HL-60/S4 treated with phorbol 12-myristate 13-acetate at 8.2 ng/mL for 4 days and 3 days (cell line): Measurements from ENCODE around the gene FBXW5.

Experiments
- in situ Hi-C: fragments of 300-500 bp; cut with MboI; formaldehyde crosslinking; loops from 2 replicates; pipeline ENCODE4 v1.15.0; 2022; ENCODE audit warnings: low sequenced_read_pairs

FBXW5 gene

DNA sequence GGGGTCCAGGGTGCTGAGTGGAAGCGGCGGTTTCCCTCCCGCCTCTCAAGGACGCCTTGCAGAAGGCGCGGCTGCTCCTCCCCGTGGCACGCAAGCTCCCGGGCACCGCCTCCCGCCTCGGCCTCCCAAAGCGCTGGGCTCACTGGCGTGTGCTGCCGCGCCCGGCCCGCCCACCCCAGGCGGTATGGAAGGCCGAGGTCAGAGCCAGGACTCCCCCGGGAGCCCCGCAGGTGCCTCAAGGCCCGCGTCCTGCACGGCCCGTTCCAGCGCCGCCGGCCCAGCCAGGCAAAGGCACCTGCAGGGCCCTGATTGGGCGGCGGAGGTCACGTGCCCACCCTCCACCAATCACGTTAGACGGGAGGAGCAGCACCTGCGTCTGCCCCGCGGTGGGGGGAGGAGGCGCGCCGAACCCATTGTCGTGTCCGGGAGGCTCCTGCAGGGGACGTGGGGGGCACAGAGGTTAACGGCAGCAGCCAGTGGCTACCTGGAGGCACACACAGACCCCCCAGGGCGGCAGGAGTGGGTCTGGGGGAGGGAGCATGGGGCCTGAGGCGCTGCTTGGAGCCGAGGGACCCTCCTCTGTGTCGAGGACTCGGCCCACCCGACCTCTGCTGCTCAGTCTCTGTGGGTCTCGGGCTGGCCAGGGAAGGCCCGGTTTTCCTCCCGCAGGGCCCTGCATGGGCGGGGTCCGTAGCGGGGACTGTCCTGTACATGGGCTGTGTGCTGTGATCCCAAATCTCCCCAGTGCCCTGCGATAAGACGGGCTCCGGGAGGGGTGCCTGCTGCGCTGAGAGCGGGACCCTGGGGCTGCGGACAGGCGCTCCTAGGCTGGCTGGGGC, 5.5 kb upstream of the FBXW5 start:
- in situ Hi-C loops, result no loop called here

DNA sequence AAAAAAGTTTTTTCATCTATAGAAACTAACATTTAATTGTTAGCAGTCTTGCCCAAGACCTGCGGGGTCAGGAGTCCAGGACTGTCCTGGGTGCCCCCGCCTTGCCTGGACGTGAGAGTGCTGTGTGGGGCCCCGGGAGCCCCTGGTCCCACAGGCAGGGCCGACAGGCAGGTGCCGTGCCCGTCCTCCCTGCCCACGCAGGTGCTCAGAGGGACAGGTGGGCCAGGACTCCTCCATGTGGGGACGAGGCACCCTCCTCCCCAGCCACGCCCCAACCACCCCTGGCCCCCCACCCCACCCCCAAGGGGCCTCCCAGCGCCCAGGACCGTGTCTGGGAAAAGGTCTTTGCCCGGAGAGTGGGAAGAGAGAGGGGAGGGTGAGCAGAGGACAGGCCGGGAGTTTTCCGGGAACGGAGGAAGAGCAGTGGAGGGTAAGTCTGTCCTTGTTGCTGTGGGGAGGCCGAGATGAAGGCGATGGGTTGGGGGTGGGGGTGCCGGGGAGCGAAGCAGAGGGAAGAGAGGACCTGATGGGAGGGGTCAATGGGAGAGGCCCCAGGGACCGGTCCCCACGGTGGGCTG, 4.8 kb upstream of the FBXW5 start:
- in situ Hi-C loops, result no loop called here

DNA sequence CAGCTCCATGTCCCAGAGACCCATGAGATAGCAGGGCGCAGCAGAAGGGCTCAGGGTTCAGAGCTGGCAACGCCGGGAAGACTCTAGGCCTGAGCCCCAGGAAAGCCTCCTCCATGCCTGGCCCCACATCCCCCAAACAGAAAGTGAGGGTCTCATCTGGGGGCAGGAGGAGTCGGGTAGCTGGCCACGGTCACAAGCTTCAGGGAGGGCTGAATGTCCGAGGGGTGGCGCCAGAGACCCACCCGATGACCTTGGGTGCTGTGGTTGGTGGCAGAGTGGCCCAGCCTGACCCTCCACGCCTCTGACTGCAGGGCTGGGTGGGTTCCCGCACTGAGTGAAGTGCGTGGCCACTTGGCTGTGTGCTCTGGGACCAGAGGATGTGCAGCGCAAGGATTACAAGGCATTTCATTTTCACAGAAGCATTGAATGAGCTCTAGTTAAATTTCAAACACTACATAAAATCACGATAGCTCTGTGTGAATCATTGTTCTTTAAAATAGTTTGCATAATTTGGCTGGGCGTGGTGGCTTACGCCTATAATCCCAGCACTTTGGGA, 3.5 kb upstream of the FBXW5 start:
- in situ Hi-C loops, result no loop called here

DNA sequence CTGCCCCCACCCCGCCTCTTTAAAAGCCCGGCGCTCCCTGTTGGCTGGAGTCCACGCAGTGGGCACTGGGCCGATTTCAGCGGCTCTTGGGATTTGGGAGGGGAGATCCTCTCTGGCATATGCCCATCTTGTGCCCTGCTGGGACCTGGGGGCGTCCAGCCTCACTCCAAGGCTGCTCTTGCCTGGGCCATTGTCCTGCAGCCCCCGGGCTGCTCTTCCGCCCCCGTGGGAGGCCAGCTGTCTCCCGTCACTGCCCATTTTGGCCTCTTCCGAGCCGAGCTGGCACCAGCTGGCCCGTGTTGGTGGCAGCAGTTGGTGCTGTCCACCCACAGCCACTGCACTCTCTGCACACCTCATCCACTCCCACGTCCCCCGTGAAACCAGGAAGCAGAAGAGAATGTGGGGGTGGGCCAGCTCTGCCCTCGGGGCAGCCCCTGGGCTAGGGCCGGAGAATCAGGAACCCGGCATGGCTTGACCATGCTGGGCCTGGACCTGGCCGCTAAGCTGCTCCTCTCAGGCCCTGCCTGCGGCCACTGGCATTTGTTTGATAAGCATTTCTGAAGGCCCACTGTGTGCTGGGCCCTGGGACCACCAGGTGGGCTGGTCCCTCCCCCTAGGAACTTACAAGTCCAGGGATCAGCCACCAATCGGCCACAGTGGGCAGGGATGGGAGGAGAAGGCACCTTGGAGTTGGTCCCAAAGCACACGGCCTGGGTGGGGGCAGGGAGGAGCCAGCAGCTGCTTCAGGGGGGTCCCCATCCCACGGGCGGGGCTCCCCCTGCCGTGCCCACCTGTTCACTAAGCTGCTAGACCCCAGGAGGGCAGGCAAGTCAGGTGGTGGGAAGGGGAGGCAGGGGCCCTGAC, 2.7 kb upstream of the FBXW5 start:
- in situ Hi-C loops, result no loop called here

DNA sequence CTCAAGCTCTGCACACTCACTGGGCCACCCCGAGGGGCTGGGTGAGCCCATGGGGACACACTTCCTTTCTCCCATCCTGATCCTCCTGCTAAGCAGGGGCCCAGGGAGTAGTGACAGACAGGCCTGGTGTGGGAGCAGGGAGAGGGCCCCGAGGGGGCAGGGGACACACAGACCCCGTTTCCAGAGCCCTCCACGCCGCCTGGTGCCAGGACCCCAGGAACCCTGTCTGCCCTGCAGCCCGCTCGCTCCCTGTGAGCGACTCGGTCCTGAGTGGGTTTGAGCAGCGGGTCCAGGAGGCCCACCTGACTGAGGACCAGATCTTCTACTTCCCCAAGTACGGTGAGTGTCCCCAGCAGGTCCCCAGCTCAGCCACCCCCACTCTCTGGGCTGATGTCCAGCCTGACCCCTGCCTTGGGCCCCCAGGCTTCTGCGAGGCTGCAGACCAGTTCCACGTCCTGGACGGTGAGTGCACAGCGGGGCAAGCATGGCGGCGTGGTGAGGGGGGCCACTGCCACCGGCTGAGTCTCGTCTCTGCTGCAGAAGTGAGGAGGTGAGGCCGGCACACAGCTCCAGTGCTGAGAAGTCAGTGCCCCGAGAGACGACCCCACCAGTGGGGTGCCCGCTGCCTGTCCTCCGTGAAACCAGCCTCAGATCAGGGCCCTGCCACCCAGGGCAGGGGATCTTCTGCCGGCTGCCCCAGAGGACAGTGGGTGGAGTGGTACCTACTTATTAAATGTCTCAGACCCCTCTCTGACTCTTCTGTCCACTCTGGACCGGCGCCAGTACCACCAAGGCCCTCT, 1.9 kb upstream of the FBXW5 start:
- in situ Hi-C loops, result no loop called here

DNA sequence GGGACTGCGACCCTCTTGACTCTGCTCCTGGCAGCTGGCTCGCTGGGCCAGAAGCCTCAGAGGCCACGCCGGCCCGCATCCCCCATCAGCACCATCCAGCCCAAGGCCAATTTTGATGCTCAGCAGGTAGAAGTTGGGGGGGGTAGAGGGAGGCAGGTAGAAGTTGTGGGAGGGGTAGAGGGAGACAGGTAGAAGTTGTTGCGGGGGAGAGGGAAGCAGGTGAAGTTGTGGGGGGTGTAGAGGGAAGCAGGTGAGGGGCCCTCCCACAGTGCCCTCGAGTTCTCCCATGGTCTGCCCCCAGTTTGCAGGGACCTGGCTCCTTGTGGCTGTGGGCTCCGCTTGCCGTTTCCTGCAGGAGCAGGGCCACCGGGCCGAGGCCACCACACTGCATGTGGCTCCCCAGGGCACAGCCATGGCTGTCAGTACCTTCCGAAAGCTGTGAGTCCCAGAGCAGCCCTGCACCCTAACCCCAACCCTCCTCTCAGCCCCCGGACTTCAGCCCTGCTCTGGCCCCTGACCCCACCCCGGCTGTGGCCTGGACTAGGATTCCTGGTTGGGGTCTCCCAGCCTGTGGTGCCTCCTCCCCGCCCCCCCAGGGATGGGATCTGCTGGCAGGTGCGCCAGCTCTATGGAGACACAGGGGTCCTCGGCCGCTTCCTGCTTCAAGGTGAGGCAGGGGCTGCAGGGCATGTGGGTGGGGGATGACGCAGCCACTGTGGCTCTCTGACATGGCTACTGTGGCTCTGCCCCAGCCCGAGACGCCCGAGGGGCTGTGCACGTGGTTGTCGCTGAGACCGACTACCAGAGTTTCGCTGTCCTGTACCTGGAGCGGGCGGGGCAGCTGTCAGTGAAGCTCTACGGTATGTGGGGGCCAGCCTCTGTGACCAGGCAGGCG, 1.0 kb upstream of the FBXW5 start:
- in situ Hi-C loops, result no loop called here

DNA sequence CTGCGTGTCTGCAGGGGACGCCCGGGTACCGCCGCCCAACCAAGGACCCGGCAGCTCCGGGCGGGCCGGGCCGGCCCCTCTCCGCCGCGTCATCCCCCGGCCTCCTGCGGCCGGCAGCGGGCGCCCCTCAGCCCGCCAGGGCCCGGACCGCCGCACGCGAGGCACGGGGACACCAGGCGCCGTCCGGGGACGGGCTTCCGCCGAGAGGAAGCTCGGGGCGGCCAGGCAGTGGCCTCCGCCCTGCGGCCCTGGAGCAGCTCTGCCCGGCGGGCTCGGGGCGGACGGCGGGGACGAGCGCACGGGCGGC, 373 bp downstream of the FBXW5 start:
- in situ Hi-C loops, result no loop called here

DNA sequence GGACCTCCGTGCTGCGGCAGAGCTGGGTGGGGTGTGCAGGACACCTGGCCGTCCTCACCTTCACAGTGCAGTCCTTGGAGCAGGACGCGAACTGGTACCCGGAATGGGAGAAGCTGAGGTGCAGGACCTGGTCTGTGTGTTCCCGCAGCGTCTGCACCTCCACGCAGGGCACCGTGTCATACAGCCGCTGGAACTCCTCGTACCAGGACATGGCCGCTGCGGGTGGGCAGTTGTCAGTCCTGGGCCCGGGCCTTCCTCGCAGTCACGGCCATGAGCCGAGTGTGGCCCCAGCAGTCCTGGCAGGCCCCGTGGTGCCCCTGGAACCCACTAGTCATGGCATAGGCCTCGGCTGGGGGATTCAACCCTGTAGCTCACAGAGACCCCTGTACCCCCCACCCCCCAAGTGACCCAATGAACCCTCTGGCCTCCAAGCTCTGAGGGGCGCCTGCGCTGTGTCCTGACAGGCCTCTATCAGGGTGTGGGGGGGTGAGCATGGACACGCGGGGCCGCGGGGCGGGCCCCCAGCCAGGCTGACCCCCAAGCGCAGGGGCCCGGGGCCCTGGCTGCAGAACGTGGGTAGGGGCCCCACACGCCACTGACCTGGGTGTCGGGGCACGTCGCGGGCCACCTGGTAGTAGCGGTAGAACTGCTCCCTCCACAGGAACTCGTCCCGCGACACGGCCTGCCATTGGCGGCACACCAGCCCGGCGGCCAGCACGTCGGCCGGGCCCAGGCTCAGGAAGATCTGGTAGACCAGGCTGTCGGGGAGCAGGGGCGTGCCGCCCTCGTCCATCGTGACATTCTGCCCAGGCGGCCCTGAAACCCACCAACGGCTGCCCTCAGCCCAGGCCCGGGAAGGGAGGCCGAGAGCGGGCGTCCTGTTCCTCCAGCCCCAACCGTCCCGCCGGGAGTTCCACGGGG, 987 bp downstream of the FBXW5 start:
- in situ Hi-C loops, result no loop called here

DNA sequence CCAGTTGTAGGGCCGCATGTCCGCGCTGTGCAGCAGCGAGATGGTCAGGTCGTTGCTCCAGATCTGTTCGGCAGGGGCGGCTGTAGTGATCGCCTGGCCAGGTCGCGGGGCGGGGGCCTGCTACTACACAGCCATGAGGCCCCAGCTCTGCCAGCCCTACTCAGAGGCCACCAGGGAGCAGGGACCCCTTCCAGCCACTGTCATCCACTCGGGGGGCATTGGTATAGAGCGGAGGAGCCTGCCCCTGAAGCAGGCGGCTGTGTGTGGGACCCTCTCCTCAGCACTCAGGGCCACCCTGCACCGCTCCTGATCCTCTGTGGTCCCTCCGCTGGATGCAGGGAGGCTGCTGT, 1.7 kb downstream of the FBXW5 start:
- in situ Hi-C loops, result no loop called here

DNA sequence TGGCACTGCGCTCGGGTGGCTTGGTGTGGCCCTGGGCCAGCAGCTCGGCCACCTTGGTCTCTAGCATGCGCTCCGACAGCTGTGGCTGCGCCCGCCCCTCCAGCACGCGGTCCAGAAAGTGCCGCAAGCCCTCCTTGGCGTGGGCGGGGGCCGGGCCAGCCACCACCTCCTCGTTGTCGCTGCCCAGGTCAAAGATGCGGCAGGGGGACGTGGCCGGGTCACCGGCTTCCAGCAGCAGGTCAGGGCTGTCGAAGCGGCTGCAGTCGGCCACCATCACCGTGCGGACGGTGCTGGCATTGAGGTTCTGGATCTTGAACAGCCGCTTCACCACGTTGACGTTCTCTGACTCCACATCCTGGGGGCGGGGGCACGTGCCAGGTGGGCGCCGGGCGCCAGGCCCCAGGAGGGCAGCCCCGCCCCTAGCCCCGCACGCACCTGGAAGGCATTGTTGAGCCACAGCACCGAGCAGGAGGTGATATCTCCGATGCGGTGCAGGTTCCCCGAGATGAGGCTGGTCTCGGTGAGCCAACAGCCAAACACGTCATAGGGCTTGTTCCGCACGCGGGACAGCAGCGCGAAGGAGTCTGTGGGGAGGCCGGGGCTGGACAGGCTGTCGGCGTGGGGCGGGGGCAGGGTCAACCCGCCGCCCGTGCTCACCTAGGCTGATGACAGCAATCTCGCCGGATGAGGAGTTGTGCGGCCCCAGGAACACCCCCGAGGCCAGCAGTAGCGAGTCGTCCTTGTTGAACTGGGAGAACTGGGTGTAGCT, 2.2 kb downstream of the FBXW5 start:
- in situ Hi-C loops, result no loop called here

DNA sequence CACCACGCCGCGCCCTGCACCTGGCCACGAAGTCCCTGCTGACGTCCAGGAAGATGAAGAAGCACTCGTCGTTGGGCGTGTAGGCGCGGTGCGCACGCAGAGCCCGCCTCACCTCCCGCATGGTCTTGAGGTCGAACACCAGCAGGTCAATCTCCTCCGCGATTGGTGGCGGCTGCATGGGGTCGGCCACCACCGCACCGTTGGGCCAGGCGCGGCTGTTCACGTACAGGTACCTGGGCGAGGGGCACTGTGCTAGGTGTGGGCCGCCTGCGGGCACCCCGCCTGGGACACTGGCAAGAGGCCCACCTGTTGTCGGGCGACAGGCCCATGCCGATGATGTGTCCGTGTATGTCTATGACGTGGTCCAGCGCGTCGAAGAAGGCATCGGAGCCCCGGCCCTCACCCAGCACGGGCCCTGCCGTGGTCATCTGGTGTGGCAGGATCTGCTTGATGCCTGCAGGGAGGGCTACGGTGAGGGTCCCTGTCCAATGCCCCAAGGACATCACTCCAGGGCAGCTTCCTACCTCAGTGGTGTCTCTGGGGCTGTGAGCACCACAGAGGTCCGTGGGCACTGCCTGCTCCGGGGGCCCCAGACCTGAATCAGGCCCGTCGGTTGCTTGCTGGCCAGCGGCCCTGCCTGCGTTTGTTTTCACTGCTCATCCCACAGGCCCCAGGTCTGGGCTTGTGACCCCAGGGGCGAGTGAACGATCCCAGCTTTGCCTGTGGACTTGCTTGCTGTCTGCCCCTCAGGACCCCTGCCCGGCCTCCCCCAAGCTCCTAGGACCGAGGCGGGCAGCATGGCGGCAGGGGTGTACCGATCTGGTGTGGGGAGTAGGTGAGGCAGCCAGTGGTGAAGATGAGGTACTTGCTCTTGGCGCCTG, 3.1 kb downstream of the FBXW5 start:
- in situ Hi-C loops, result no loop called here

DNA sequence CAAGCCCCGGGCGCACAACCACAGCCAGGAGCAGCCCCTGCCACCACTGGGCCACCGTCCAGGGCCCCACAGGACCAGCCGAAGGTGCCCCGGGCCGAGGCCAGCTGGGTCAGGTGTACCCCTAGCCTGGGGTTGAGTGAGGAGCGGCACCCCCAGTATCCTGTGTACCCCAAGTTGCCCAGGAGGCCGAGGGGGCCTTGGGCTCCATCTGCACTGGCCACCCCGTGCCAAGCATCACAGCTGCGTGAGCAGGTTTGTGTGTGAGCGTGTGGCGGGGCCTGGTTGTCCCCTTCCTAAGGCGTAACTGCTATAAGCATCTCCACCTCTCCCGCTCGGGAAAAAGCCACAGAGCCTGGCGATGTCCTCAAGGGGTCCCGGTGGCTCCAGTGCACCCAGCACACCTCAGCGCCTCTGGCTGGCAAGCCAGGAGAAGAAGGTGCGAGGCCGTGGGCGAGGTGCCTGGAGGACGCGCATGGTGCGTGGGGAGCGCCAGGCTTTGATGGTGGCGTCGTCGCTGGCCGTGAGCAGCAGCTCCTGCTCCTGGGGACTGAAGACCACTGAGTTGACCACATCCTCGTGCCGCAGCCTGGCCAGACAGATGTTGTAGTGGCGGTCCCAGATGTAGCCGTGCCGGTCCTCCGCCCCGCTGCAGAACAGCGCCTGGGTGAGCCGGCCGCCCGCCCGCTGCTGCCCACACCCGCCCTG, 3.9 kb downstream of the FBXW5 start:
- in situ Hi-C loops, result no loop called here

DNA sequence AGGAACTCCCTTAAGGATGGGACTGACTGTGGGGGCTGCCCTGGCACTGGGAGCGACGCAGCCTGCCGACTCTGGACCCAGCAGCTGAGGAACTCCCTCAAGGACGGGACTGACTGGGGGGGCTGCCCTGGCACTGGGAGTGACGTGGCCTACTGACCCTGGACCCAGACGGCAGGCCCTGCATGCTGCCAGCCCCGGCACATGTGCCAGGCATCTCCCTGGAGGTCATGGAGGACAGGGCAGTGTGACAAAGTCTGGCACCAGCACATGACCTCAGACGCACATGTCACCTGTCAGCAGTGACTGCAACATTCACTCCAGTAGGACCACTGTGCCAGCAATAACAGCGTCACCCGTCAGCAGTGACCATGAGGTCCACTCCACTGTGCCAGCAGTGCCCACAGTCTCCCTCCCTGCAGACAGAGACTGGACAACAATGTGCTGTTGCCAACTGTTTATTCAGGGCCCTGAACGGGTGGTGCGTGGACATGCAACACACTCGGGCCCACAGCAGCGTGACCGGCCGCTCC, 4.5 kb downstream of the FBXW5 start:
- in situ Hi-C loops, result no loop called here

DNA sequence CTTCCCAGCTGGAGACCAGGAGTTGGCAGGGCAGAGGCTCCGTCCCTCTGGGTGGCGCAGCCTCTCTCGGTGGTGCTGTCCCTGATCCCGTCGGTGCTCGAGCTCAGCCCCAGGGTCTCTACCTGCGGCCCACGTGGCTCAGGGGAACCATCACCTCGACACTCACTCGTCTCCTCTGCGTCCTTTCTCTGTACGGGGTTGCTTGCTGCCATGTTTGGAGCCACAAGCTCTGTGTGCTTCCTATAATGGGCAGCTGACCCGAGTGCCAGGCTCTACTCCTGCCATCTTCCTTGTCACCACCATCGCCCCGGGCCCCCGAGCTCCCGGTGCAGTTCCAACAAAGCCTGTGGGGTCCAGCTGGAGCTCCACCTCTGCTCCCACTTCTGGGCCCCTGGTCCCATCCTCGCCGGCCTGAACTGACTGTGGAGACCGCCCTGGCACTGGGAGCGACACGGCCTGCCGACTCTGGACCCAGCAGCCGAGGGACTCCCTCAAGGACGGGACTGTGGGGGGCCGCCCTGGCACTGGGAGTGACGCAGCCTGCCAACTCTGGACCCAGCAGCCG, 5.0 kb downstream of the FBXW5 start:
- in situ Hi-C loops, result no loop called here

DNA sequence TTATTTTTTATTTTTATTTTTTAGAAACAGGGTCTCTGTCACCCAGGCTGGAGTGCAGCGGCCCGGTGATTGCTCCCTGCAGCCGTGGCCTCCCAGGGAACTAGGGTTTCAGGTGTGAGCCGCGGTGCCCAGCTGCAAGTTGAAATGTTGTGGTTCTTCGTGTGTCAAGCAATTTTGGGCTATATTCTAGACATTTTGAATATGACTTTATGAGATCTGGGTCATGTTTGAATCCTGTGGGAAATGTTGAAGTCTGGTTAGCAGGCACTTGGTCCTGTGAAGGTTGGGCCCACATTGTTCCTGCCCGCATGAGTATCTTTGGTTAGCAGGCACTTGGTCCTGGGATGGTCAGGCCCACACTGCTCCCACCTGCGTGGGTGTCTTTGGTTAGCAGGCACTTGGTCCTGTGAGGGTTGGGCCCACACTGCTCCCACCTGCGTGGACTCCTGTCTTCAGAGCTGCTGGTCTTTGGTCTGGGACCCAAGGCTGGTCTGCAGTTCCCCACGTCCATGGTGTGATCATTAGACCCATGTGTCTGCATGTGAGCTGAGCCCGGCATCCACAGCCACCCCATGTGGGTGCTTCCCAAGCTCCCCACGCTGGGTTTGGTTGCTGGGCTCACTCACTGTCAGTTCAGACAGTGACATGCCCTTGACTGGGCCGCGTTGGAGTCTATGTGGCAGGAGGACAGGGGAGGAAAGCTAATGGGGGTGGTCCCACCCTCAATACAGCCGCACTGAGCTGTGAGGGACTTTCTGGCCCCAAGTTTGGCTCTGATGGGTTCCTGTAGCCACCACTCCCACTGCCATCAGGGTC, 7.1 kb downstream of the FBXW5 start:
- in situ Hi-C loops, result no loop called here
